SK-N-SH treated with all-trans-retinoic acid at 6 μM for 48 hours (cell line): ENCODE results near the gene OLFM1.

Experiments used
- ATAC-seq: fragments of 200-7000 bp; cut with Tn5 transposase; 3 replicates; pipeline ENCODE4 v1.9.1; 2020; ENCODE audit warnings: mild to moderate bottlenecking, moderate library complexity
- ARNTL ChIP-seq: fragments of 450-650 bp; formaldehyde crosslinking; IDR thresholded peaks from 2 replicates; pipeline ENCODE4 v1.5.0; 2020; ENCODE audit warnings: low read depth, mild to moderate bottlenecking, moderate library complexity, borderline replicate concordance
- BACH2 ChIP-seq: fragments of 250-450 bp; sonication (Bioruptor Pico); IDR thresholded peaks from 2 replicates; pipeline ENCODE4 v1.9.0; 2021; ENCODE audit warnings: mild to moderate bottlenecking, borderline replicate concordance
- CSDC2 ChIP-seq: fragments of 250-450 bp; sonication (Bioruptor Pico); IDR thresholded peaks from 2 replicates; pipeline ENCODE4 v1.5.0; 2020; ENCODE audit warnings: mild to moderate bottlenecking, moderate library complexity
- ESRRG ChIP-seq: fragments of 250-450 bp; sonication (Bioruptor Pico); IDR thresholded peaks from 2 replicates; pipeline ENCODE4 v1.6.1; 2021; ENCODE audit warnings: mild to moderate bottlenecking
- GLIS3 ChIP-seq: fragments of 250-450 bp; sonication (Bioruptor Pico); IDR thresholded peaks from 2 replicates; pipeline ENCODE4 v1.5.0; 2020; ENCODE audit warnings: mild to moderate bottlenecking, moderate library complexity
- ISL1 ChIP-seq: fragments of 250-450 bp; sonication (Bioruptor Pico); IDR thresholded peaks from 2 replicates; pipeline ENCODE4 v2.1.2; 2022; ENCODE audit warnings: mild to moderate bottlenecking, moderate library complexity
- OSR1 ChIP-seq: fragments of 250-450 bp; sonication (Bioruptor Pico); IDR thresholded peaks from 2 replicates; pipeline ENCODE4 v1.8.0; 2022; ENCODE audit warnings: moderate library complexity, mild to moderate bottlenecking, inconsistent platforms
- POU6F1 ChIP-seq: fragments of 250-450 bp; sonication (Bioruptor Pico); IDR thresholded peaks from 2 replicates; pipeline ENCODE4 v1.8.0; 2021; ENCODE audit warnings: low read depth, mild to moderate bottlenecking, moderate library complexity, borderline replicate concordance
- PPARA ChIP-seq: fragments of 250-450 bp; sonication (Bioruptor Pico); IDR thresholded peaks from 2 replicates; pipeline ENCODE4 v1.5.0; 2020; ENCODE audit warnings: mild to moderate bottlenecking, borderline replicate concordance
- RARB ChIP-seq: fragments of 250-450 bp; sonication (Bioruptor Pico); IDR thresholded peaks from 2 replicates; pipeline ENCODE4 v1.8.0; 2021; ENCODE audit warnings: mild to moderate bottlenecking, moderate library complexity
- SNAI2 ChIP-seq: fragments of 250-450 bp; sonication (Bioruptor Pico); IDR thresholded peaks from 2 replicates; pipeline ENCODE4 v1.5.0; 2020; ENCODE audit warnings: mild to moderate bottlenecking, moderate library complexity
- TCF4 ChIP-seq: fragments of 250-450 bp; sonication (Bioruptor Pico); IDR thresholded peaks from 2 replicates; pipeline ENCODE4 v1.8.0; 2021; ENCODE audit warnings: mild to moderate bottlenecking, moderate library complexity, borderline replicate concordance
- TOX ChIP-seq: fragments of 250-450 bp; sonication (Bioruptor Pico); IDR thresholded peaks from 2 replicates; pipeline ENCODE4 v1.8.0; 2021; ENCODE audit warnings: mild to moderate bottlenecking, moderate library complexity, borderline replicate concordance
- TSHZ2 ChIP-seq: fragments of 250-450 bp; sonication (Bioruptor Pico); IDR thresholded peaks from 2 replicates; pipeline ENCODE4 v1.5.0; 2020; ENCODE audit warnings: mild to moderate bottlenecking, moderate library complexity
- ZC3H10 ChIP-seq: fragments of 250-450 bp; sonication (Bioruptor Pico); IDR thresholded peaks from 2 replicates; pipeline ENCODE4 v1.5.1; 2021; ENCODE audit warnings: mild to moderate bottlenecking, moderate library complexity
- ZFP3 ChIP-seq: fragments of 250-450 bp; sonication (Bioruptor Pico); IDR thresholded peaks from 2 replicates; pipeline ENCODE4 v1.5.0; 2020; ENCODE audit warnings: mild to moderate bottlenecking, moderate library complexity
- ZFP30 ChIP-seq: fragments of 450-650 bp; formaldehyde crosslinking; IDR thresholded peaks from 2 replicates; pipeline ENCODE4 v1.5.0; 2022; ENCODE audit warnings: mild to moderate bottlenecking, moderate library complexity
- ZNF565 ChIP-seq: fragments of 450-650 bp; formaldehyde crosslinking; conservative IDR thresholded peaks from 2 replicates; pipeline ENCODE4 v1.5.0; 2020; ENCODE audit warnings: low read depth, mild to moderate bottlenecking, moderate library complexity
- ZNF70 ChIP-seq: fragments of 450-650 bp; formaldehyde crosslinking; IDR thresholded peaks from 2 replicates; pipeline ENCODE4 v1.5.0; 2020; ENCODE audit warnings: mild to moderate bottlenecking, moderate library complexity
- ZNF8 ChIP-seq: fragments of 450-650 bp; formaldehyde crosslinking; IDR thresholded peaks from 2 replicates; pipeline ENCODE4 v1.5.0; 2020; ENCODE audit warnings: mild to moderate bottlenecking, moderate library complexity
- TF ChIP-seq, protein P1 (sequence below): fragments of 250-450 bp; sonication (Bioruptor Pico); IDR thresholded peaks from 2 replicates; pipeline ENCODE4 v1.5.1; 2020; ENCODE audit warnings: low read depth, mild to moderate bottlenecking, moderate library complexity
- TF ChIP-seq, protein P2 (sequence below): fragments of 250-450 bp; sonication (Bioruptor Pico); IDR thresholded peaks from 2 replicates; pipeline ENCODE4 v1.5.1; 2021; ENCODE audit warnings: mild to moderate bottlenecking, moderate library complexity
- TF ChIP-seq, protein P3 (sequence below): fragments of 250-450 bp; sonication (Bioruptor Pico); IDR thresholded peaks from 2 replicates; pipeline ENCODE4 v1.8.0; 2020; ENCODE audit warnings: mild to moderate bottlenecking, moderate library complexity, borderline replicate concordance

The OLFM1 gene

DNA sequence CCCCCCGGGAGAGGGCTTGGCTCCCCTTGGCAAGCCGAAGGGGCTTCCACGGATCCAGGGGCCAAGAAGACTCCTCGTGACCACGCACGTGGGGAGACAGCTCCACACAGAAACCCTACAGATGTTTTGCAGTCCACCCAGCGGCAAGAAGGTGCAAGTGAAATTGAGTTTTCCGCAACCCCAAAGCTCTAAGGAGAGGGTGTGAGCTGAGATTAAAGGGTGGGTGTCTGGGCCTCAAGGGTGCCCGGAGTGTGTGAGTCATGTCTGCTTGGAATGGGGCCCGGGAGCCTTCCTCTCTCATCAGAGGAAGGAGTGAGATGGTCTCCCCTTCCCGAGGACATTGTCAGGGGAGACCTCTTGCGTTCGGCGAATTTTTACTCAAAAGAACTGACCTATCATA is 79.1 kb downstream of the OLFM1 start:
- no peak for TF ChIP-seq GLIS3 (CRISPR knock-in tag)
- no peak for ATAC-seq

GRCh38 chr9:135167356-135167755 is 79.9 kb downstream of the OLFM1 start:
- ATAC-seq = no peak
- TF ChIP-seq TOX (CRISPR knock-in tag) = no peak
- TF ChIP-seq ARNTL (CRISPR knock-in tag) = no peak
- TF ChIP-seq GLIS3 (CRISPR knock-in tag) = no peak
- TF ChIP-seq OSR1 (CRISPR knock-in tag) = no peak
- TF ChIP-seq SNAI2 (CRISPR knock-in tag) = no peak
- TF ChIP-seq TCF4 (CRISPR knock-in tag) = no peak
- TF ChIP-seq ZNF8 (CRISPR knock-in tag) = no peak
- TF ChIP-seq TSHZ2 (CRISPR knock-in tag) = no peak
- TF ChIP-seq, protein P1, sequence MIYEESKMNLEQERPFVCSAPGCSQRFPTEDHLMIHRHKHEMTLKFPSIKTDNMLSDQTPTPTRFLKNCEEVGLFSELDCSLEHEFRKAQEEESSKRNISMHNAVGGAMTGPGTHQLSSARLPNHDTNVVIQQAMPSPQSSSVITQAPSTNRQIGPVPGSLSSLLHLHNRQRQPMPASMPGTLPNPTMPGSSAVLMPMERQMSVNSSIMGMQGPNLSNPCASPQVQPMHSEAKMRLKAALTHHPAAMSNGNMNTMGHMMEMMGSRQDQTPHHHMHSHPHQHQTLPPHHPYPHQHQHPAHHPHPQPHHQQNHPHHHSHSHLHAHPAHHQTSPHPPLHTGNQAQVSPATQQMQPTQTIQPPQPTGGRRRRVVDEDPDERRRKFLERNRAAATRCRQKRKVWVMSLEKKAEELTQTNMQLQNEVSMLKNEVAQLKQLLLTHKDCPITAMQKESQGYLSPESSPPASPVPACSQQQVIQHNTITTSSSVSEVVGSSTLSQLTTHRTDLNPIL (CRISPR knock-in tag) = no peak
- no peak for TF ChIP-seq POU6F1 (CRISPR knock-in tag)
- TF ChIP-seq ZC3H10 (CRISPR knock-in tag) = no peak
- TF ChIP-seq ISL1 = no peak
- no peak for TF ChIP-seq ZFP3 (CRISPR knock-in tag)
- no peak for TF ChIP-seq CSDC2 (CRISPR knock-in tag)
- TF ChIP-seq, protein P2, sequence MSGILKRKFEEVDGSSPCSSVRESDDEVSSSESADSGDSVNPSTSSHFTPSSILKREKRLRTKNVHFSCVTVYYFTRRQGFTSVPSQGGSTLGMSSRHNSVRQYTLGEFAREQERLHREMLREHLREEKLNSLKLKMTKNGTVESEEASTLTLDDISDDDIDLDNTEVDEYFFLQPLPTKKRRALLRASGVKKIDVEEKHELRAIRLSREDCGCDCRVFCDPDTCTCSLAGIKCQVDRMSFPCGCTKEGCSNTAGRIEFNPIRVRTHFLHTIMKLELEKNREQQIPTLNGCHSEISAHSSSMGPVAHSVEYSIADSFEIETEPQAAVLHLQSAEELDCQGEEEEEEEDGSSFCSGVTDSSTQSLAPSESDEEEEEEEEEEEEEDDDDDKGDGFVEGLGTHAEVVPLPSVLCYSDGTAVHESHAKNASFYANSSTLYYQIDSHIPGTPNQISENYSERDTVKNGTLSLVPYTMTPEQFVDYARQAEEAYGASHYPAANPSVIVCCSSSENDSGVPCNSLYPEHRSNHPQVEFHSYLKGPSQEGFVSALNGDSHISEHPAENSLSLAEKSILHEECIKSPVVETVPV (CRISPR knock-in tag) = no peak
- TF ChIP-seq, protein P3, sequence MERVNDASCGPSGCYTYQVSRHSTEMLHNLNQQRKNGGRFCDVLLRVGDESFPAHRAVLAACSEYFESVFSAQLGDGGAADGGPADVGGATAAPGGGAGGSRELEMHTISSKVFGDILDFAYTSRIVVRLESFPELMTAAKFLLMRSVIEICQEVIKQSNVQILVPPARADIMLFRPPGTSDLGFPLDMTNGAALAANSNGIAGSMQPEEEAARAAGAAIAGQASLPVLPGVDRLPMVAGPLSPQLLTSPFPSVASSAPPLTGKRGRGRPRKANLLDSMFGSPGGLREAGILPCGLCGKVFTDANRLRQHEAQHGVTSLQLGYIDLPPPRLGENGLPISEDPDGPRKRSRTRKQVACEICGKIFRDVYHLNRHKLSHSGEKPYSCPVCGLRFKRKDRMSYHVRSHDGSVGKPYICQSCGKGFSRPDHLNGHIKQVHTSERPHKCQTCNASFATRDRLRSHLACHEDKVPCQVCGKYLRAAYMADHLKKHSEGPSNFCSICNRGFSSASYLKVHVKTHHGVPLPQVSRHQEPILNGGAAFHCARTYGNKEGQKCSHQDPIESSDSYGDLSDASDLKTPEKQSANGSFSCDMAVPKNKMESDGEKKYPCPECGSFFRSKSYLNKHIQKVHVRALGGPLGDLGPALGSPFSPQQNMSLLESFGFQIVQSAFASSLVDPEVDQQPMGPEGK (CRISPR knock-in tag) = no peak
- no peak for TF ChIP-seq ZFP30 (CRISPR knock-in tag)
- TF ChIP-seq ESRRG = no peak
- no peak for TF ChIP-seq PPARA (CRISPR knock-in tag)
- TF ChIP-seq RARB (CRISPR knock-in tag) = no peak

DNA sequence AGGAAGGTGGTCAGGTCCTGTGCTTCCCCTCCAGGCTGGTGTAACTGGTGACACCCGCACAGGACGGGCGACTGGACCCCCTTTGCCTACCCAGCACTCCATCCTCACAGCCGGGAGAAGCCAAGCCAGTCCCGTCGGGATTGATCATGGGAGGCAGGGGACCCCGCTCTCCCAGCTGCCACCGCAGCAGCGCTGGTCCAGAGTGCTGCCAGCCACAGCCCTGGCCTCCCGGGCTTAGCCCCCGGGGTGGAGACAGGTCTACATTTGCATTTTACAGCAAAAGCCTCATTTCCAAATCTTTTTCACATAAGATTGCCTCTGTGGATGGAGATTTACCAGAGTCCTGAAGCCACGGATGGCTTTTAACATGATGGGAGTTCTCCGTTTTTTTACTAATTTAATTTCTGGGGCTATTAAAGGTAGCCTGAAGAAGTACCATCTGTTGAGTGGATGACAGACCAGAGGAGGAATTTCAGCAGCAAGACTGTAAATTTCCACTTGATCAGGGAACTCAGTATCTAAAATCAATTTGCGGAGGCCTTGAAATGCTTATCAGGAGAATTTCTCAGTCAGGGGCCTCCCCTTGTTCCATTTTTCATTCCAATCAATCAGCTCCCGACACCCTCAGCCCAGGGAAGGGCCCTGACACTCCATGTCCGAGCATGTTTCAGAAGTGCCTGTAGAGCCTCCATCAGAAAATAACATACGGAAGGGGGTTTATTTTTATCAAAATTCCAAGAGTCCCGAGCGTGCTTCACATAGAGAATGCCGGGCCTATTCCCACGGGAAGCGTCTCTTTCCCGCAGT is 80.6 kb downstream of the OLFM1 start:
- ATAC-seq = no peak
- TF ChIP-seq ZNF565 (CRISPR knock-in tag) = no peak
- no peak for TF ChIP-seq RARB (CRISPR knock-in tag)
- TF ChIP-seq ZC3H10 (CRISPR knock-in tag) = no peak
- TF ChIP-seq ZNF70 (CRISPR knock-in tag) = no peak
- no peak for TF ChIP-seq OSR1 (CRISPR knock-in tag)
- TF ChIP-seq BACH2 (CRISPR knock-in tag) = no peak
- TF ChIP-seq PPARA (CRISPR knock-in tag) = no peak
- no peak for TF ChIP-seq ZFP30 (CRISPR knock-in tag)
